GM18873 (cell line): ENCODE results near the gene ZACN.
A peak's percentile ranks its signal among the peaks of the same experiment; 100 is the strongest.

Experiments
- ATAC-seq: cut with Tn5 transposase; IDR thresholded peaks from one replicate; pipeline ENCODE4 v1.9.1; 2021; ENCODE audit warnings: mild to moderate bottlenecking, moderate library complexity, moderate number of reproducible peaks; ENCODE audit not compliant: unreplicated experiment, low FRiP score

Gene ZACN

GRCh38 chr17:76095943-76096342 lies 17.0 kb downstream of the ZACN start:
- ATAC-seq: no peak

- no peak for ATAC-seq
Observed at GRCh38 chr17:76097716-76098295, 18.8 kb downstream of the ZACN start.

GRCh38 chr17:76102944-76103273 lies 23.9 kb downstream of the ZACN start:
- no peak for ATAC-seq

- peak; percentile 60 for ATAC-seq
Observed at GRCh38 chr17:76103274-76104139, 24.5 kb downstream of the ZACN start, which contains the start of gene EXOC7. EXOC7 (minus strand) TSS chr17:76103787; CDS start chr17:76103692, 95 bp downstream.

- ATAC-seq: no peak
Observed at GRCh38 chr17:76104140-76104895, 25.3 kb downstream of the ZACN start.

GRCh38 chr17:76104896-76105231 lies 25.9 kb downstream of the ZACN start:
- no peak for ATAC-seq

GRCh38 chr17:76106703-76107102 lies 27.7 kb downstream of the ZACN start:
- no peak for ATAC-seq

- no peak for ATAC-seq
Observed at GRCh38 chr17:76107509-76107908, 28.5 kb downstream of the ZACN start.

- ATAC-seq: no peak
Observed at GRCh38 chr17:76111956-76112355, 33.0 kb downstream of the ZACN start.

GRCh38 chr17:76115138-76115754 lies 36.3 kb downstream of the ZACN start:
- ATAC-seq: no peak

- ATAC-seq: no peak
Observed at GRCh38 chr17:76119409-76120371, 40.7 kb downstream of the ZACN start.

- ATAC-seq: no peak
Observed at GRCh38 chr17:76120658-76121008, 41.7 kb downstream of the ZACN start.

- no peak for ATAC-seq
Observed at GRCh38 chr17:76121932-76122430, 43.0 kb downstream of the ZACN start.

GRCh38 chr17:76122431-76123190 lies 43.6 kb downstream of the ZACN start:
- ATAC-seq: no peak

- no peak for ATAC-seq
Observed at GRCh38 chr17:76123191-76123499, 44.2 kb downstream of the ZACN start.

- no peak for ATAC-seq
Observed at GRCh38 chr17:76123749-76124581, 45.0 kb downstream of the ZACN start.

- no peak for ATAC-seq
Observed at GRCh38 chr17:76124582-76125390, 45.8 kb downstream of the ZACN start.

GRCh38 chr17:76125391-76125675 lies 46.4 kb downstream of the ZACN start:
- no peak for ATAC-seq
